GM10248 (cell line): ENCODE data around the gene IFNA2.
A peak's percentile ranks its signal among the peaks of the same experiment; 100 is the strongest.

Experiments
- CTCF ChIA-PET: fragments of 300-600 bp; sonication (Branson Sonifier 250); formaldehyde crosslinking; extraction: SDS; loops from one replicate; lab custom pipeline; 2021; ENCODE audit warnings: antibody characterized with exemption; lab: Yijun Ruan, JAX
- POLR2A ChIA-PET: fragments of 350-650 bp; sonication (Branson Sonifier 250); formaldehyde crosslinking; extraction: SDS; loops from one replicate; lab custom pipeline; 2020; ENCODE audit warnings: antibody characterized with exemption; lab: Yijun Ruan, JAX
- DNase-seq: peaks from one replicate; pipeline ENCODE4 v3.0.0; 2012; ENCODE audit errors: extremely low spot score
- TF ChIP-seq, protein P1 (sequence below): IDR thresholded peaks from 2 replicates; pipeline ENCODE4 v1.5.1; 2012; ENCODE audit warnings: mild to moderate bottlenecking, low read depth; ENCODE audit errors: extremely low read depth, missing control alignments, control extremely low read depth

Gene IFNA2

DNA sequence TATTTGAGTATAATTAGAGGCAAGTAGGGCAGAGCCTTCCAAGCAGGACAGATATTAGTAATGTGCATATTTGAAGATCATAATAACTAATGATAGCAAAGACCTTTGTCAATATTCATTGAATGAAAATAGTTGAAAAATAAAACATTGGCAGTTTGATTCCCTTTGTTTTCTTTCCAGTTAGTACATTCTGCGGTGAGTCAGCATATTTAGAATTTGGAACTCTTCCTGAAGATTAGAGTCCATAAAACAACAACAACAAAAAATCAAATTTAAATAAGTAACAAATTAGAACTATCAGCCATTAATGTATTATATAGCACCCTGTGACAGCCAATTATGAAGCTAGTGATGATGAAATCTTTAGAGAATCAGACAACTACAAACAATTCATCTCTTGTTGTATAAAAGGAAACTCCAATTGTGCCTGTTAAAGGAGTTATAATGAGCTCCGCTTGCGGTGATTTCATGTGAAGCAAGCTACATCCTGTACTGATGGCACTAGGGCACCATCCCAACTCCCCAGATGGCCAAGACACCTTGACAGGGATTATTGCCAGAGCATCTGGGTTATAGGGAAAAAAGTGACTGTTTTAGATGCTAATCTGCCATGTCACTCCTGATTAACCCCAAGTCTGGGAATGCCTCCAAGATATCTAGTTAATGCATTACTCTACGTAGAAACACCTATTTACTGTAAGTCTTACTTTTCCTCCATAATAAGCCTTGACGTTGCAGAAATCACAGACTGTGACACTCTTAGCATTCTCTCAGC is 30.5 kb upstream of the IFNA2 start:
- POLR2A ChIA-PET = no interaction called here
- CTCF ChIA-PET = interaction anchor here (1.5 kb wide), 1 partner anchor 20 kb away, joined by 4 read pairs; no protein-coding TSS in a partner anchor
- TF ChIP-seq, protein P1, sequence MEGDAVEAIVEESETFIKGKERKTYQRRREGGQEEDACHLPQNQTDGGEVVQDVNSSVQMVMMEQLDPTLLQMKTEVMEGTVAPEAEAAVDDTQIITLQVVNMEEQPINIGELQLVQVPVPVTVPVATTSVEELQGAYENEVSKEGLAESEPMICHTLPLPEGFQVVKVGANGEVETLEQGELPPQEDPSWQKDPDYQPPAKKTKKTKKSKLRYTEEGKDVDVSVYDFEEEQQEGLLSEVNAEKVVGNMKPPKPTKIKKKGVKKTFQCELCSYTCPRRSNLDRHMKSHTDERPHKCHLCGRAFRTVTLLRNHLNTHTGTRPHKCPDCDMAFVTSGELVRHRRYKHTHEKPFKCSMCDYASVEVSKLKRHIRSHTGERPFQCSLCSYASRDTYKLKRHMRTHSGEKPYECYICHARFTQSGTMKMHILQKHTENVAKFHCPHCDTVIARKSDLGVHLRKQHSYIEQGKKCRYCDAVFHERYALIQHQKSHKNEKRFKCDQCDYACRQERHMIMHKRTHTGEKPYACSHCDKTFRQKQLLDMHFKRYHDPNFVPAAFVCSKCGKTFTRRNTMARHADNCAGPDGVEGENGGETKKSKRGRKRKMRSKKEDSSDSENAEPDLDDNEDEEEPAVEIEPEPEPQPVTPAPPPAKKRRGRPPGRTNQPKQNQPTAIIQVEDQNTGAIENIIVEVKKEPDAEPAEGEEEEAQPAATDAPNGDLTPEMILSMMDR = no peak
- no peak for DNase-seq

DNA sequence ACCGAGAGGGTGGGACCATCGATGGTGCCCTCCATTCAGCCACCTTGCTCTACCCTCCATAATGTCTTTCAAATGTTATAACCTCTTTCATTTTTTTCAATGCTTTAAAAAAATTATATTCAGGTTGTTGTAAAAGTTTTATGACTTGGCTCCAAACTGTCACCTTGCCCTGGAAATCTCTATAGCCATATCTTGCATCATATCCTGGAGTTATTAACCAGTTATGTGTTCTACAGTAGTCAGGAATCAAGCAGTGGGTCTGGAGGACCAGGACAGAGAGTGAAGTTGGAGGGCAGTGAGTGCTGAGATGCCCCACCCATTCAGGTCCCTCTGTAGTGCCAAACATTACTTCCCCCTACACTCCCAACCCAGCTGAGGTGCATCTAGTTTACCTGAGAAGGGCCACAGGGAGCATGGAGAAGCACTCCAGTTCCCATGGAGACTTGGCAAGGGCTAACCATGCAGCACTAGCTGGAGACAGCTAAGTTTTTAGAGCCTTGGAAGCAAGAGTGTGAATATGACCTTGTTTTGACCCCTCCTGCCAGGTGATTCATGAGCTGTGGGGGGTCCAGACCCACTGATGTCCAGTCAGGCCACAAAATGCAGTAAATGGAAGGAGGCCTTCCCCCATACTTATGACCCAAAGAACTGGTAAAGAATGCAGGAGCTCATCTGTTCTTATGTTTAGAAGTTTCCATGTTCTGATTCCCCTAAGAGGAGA is 29.2 kb upstream of the IFNA2 start:
- TF ChIP-seq, protein P1 = no peak
- CTCF ChIA-PET = interaction anchor here (0.8 to 2.7 kb wide), 4 partner anchors 11 to 231 kb away, joined by 3 to 13 read pairs (median 4); no protein-coding TSS in a partner anchor
- no peak for DNase-seq
- POLR2A ChIA-PET = no interaction called here

DNA sequence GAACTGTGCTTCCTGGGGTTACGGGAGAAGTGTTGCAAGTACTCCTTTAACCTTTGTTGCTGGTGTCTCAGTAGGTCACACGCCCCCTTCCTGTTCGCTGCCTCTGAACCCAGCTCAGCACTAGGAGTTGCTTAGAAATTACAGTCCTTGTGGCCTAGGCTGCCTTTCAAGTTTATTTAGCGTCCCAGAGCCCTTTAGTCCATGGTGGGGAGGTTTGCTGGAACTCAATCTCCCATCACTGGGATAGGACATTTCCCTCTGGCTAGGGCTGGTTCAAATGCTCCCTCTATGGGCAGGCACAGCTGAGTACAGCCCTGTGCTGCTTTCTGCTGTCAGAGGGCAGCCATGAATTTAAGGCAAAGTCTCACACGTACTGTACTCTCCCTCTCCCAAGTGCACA is 28.4 kb upstream of the IFNA2 start:
- TF ChIP-seq, protein P1 = peak; percentile 44
- DNase-seq = no peak
- ChIA-PET POLR2A (no interaction called here), CTCF (interaction anchor here (0.8 to 2.7 kb wide), 5 partner anchors 11 to 230 kb away, joined by 3 to 13 read pairs (median 4); no protein-coding TSS in a partner anchor)

DNA sequence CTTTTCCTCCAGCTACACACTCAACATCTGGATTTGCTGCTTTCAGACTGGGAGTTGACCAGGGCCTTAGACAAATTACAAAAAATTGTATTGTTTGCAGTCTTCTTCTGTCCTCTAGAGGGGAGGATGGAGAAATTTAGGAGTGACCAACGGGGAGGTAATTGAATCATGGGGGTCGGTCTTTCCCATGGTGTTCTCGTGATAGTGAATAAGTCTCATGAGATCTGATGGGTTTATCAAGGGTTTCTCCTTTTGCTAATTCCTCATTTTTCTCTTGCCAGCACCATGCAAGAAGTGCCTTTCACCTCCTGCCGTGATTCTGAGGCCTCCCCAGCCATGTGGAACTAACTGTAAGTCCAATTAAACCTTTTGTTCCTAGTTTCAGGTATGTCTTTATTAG is 28.0 kb upstream of the IFNA2 start:
- CTCF ChIA-PET = interaction anchor here (0.7 to 2.7 kb wide), 5 partner anchors 12 to 88 kb away, joined by 3 to 13 read pairs (median 4); no protein-coding TSS in a partner anchor
- no peak for DNase-seq
- TF ChIP-seq, protein P1 = no peak
- POLR2A ChIA-PET = no interaction called here

DNA sequence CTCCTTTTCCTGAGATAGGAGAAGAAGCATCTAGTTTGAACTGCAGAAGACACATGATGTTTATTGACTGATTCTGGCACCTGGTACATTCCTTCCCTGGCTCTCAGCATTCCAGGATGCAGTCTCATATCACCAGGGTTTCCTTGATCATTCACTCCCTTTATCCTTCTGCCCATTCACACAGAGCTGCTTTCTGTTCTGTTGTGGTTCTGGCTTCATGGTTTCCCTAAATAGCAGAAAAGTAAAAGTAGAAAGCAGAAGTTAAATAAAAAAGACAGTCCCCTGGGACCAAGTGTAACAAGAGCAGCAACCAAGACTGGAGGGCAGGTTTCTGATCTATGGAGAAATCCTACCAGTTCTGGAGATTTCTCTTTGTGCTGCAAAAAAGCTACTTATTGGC is 26.9 kb upstream of the IFNA2 start:
- ChIA-PET POLR2A (no interaction called here), CTCF (interaction anchor here (1.1 to 1.8 kb wide), 2 partner anchors 16 to 94 kb away, joined by 4 to 8 read pairs; no protein-coding TSS in a partner anchor)
- no peak for DNase-seq
- TF ChIP-seq, protein P1 = no peak

DNA sequence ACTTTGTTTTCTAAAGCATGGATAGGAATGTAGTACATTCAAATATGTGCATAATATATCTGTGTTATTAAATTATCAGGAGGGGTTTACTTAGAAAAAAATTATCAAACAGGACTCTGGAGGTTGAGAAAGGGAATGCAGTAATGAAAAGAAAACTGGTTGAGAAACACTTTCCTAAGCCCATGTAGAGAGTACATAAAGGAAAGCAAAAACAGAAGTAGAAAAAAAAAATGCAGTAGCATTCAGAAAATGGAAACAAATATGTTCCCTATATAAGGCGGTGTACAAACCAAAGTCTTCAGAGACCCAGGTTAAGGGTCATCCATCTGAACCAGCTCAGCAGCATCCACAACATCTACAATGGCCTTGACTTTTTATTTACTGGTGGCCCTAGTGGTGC is 23.6 kb upstream of the IFNA2 start, which contains the start of gene IFNA8:
Gene IFNA8, plus strand, starts transcription at position 301 of the 400 bp plus-strand sequence. Its CDS starts 60 bp downstream, at position 361.
- no peak for DNase-seq
- CTCF ChIA-PET = interaction anchor here (0.7 to 7.2 kb wide), 5 partner anchors 11 to 93 kb away, joined by 3 to 48 read pairs (median 3); no protein-coding TSS in a partner anchor
- POLR2A ChIA-PET = no interaction called here
- TF ChIP-seq, protein P1 = no peak
